Mucosa of descending colon (tissue), 3 donors: ENCODE measurements around the gene FARP1. TPM values are rescaled to one million over a fixed set of nuclear protein-coding genes. Genes with fewer than 3 reads are reported as not detected.

Source experiments
- ATAC-seq: fragments of 200-7000 bp; cut with Tn5 transposase; one replicate; pipeline ENCODE4 v1.9.1; 2020; ENCODE audit warnings: mild to moderate bottlenecking, moderate library complexity
- DNase-seq, 3 donors: peaks; one replicate each; pipeline ENCODE4 v3.0.0-alpha.2; 2020
- H3K36me3 ChIP-seq: fragments of 200-600 bp; one replicate; pipeline ENCODE4 v1.8.0; 2021; ENCODE audit warnings: low read depth, mild to moderate bottlenecking
- H3K4me1 ChIP-seq: fragments of 200-600 bp; one replicate; pipeline ENCODE4 v1.8.0; 2021; ENCODE audit warnings: low read depth, mild to moderate bottlenecking
- H3K4me3 ChIP-seq: fragments of 200-600 bp; one replicate; pipeline ENCODE4 v1.8.0; 2021; ENCODE audit warnings: mild to moderate bottlenecking
- H3K9me3 ChIP-seq: fragments of 200-600 bp; one replicate; pipeline ENCODE4 v1.8.0; 2021; ENCODE audit warnings: mild to moderate bottlenecking
- intact Hi-C, 2 donors: fragments of 100-400 bp; cut with DNase I in 1 of 2; cut with micrococcal nuclease in 1 of 2; formaldehyde crosslinking; loops; one replicate each; pipeline versions ENCODE4 v1.11.0 to v1.11.1; 2022; cut with DNase I, micrococcal nuclease
- total RNA-seq, 3 donors: library from RNA; stranded (reverse); fragmentation: NEBNext Ultra II Directional in 2 of 3; extraction: Animal tissue kit (Norgen Biotek cat#: 25700) in 2 of 3; gene quantifications; one replicate each; pipeline versions ENCODE4 v1.2.1 to v1.2.4, GENCODE V29; 2021 to 2023
- TF ChIP-seq, protein P1 (sequence below): fragments of 200-600 bp; IDR thresholded peaks from one replicate; pipeline ENCODE4 v1.8.0; 2022; ENCODE audit warnings: antibody characterized with exemption, mild to moderate bottlenecking
- donor health status: DM: no; HTN: no; CAD: no; lungs with moderate emphysema.
- donor health status: DM: no; HTN: no; CAD: no.
- donor health status: DM: no; HTN: yes; CAD: no.

FARP1 gene
- total RNA-seq, 3 donors from 2014 or later: 44.4 to 111 (median 53.6) TPM

DNA sequence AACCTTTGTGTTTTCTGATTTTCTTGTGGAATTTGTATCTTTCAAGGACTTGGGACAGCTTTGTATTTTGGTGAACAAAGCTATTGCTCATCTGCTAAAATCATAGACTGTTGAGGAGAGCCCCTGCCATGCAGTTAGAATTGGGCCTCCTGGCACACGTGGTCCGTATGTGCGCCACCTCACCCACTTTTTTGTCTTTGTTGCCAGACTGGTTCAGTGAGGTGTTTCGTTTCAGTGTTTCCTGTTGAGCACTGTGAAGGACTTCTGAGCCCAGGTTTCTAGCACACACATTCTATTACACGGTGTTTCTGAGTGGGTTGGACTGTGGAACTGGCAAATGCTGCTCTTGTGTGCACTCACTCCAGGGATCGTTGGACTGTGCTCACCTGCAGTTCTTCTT lies 71.8 kb downstream of the FARP1 start:
- TF ChIP-seq, protein P1, sequence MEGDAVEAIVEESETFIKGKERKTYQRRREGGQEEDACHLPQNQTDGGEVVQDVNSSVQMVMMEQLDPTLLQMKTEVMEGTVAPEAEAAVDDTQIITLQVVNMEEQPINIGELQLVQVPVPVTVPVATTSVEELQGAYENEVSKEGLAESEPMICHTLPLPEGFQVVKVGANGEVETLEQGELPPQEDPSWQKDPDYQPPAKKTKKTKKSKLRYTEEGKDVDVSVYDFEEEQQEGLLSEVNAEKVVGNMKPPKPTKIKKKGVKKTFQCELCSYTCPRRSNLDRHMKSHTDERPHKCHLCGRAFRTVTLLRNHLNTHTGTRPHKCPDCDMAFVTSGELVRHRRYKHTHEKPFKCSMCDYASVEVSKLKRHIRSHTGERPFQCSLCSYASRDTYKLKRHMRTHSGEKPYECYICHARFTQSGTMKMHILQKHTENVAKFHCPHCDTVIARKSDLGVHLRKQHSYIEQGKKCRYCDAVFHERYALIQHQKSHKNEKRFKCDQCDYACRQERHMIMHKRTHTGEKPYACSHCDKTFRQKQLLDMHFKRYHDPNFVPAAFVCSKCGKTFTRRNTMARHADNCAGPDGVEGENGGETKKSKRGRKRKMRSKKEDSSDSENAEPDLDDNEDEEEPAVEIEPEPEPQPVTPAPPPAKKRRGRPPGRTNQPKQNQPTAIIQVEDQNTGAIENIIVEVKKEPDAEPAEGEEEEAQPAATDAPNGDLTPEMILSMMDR: no peak
- DNase-seq (peak in 1 of 3 donors; percentile 72), ATAC-seq (peak; percentile 90)
- Histone ChIP-seq H3K36me3 (no peaks in the 10 kb centered on the region), H3K4me3 (no peak overlapping the region), H3K9me3 (no peaks in the 10 kb centered on the region), H3K4me1 (peaks cover 12% of the 10 kb centered on the region)
- intact Hi-C loops: no loop called here

DNA sequence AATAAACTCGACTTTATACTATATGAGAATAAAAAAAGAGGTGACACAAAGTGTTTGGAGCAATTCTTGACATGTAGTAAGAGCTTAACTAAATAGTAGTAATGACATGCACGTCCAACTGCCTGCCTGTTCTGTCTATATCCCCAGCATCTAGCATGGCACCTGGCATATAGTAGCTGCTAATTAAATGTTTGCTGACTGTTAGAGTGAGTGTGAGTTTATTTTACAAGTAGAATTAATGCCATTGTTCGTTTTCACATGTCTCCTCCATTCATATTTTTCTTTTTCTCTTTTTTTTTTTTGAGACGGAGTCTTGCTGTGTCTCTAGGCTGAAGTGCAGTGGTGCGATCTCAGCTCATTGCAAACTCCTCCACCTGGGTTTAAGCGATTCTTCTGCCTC lies 72.6 kb downstream of the FARP1 start:
- TF ChIP-seq, protein P1: no peak
- Histone ChIP-seq H3K9me3 (no peaks in the 10 kb centered on the region), H3K4me3 (no peak overlapping the region), H3K4me1 (peaks cover 12% of the 10 kb centered on the region), H3K36me3 (no peaks in the 10 kb centered on the region)
- ATAC-seq: no peak
- DNase-seq: no peak
- intact Hi-C loops: no loop called here

DNA sequence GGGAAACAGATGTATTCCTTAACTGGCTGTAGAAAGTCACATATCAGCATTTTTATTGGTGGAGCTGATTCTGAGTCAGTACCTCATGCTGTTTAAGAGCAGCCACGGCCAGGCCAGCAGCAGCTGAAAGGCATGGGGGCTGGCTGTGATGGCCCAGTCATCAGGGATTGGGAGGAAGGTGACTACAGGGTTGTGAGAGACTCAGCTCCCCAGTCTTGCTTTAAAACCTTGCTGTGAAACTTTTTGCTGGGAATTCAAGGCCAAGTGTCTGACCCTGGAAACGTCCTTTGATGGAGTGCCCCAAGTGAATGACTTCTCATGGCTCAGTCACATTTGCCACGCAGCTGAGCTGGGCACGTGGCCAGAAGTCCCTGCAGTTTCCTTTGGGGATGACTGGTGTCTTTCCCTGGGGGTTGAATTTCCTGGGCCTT lies 73.3 kb downstream of the FARP1 start:
- ATAC-seq: no peak
- TF ChIP-seq, protein P1: no peak
- DNase-seq: peak in 1 of 3 donors; percentile 31
- Histone ChIP-seq H3K4me3 (no peak overlapping the region), H3K4me1 (peaks cover 12% of the 10 kb centered on the region), H3K9me3 (no peaks in the 10 kb centered on the region), H3K36me3 (no peaks in the 10 kb centered on the region)
- intact Hi-C loops: no loop called here

DNA sequence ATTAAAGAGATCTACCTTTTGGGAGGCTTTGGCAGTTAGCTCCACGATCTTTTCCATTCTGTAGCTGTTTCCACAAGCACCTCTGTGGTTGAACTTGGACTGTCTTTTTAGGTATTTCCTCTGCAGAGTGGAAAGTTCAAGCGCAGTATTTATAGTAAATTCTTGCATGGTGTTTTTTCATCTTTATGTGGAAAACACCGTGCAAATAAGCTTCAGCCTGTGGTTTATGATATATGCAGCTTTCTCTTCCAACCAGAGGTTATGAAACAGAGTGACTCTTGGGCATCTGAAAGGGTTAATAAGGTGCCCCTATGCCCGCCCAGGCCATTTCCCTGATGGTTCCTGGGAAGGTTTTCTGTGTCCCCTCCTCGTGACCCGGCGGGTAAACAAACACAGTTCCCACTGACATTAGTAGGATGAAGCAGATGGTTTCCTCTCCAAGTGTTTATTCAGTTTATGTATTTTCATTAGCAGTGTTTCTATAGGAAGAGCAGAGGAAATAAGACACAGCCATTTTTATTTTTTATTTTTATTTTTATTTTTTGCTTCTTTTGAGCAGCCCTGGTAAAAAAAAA lies 73.9 kb downstream of the FARP1 start:
- no peak for DNase-seq
- no peak overlapping the region for H3K4me3 ChIP-seq
- no peak for ATAC-seq
- H3K9me3 ChIP-seq: no peaks in the 10 kb centered on the region
- H3K4me1 ChIP-seq: peaks cover 12% of the 10 kb centered on the region
- H3K36me3 ChIP-seq: no peaks in the 10 kb centered on the region
- intact Hi-C loops: no loop called here
- TF ChIP-seq, protein P1: no peak

DNA sequence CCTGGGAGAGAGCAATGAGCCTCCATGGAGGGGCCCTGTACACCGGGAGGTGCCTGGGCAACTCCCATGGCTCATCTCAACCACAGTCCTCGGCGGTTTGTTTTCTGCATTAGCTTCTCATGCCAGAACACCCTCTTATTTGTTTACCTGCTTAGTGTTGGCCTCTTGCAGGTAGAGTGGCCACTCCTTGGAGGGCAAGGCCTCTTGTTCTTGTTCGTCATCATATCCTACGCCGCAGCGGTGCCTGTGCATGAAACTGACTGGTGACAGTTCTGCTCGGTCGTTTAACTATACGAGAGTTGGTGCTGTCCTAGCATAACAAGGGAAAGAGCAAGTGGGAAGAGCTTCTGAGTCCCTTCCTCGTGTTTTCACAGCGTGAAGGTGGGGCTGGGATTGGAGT lies 74.7 kb downstream of the FARP1 start:
- H3K4me3 ChIP-seq: no peak overlapping the region
- intact Hi-C loops: no loop called here
- peaks cover 12% of the 10 kb centered on the region for H3K4me1 ChIP-seq
- H3K36me3 ChIP-seq: no peaks in the 10 kb centered on the region
- DNase-seq (no peak), ATAC-seq (no peak)
- H3K9me3 ChIP-seq: no peaks in the 10 kb centered on the region
- TF ChIP-seq, protein P1: no peak

DNA sequence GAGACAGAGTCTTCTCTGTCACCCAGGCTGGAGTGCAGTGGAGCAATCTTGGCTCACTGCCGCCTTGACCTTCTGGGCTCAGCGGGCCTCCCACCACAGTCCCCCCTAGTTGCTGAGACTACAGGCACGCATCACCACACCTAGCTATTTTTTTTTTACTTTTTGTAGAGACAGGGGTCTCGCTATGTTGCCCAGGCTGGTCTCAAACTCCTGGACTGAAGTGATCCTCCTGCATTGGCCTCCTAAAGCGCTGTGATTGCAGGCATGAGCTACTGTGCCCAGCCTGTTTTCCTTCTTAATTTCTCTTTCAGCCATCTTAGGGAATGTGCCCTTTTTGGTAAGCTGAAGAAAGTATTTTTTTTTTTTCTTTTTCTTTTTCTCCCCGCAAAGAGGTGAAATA lies 76.8 kb downstream of the FARP1 start:
- no peak for DNase-seq
- ATAC-seq: no peak
- Histone ChIP-seq H3K4me1 (peaks cover 5% of the 10 kb centered on the region), H3K4me3 (no peak overlapping the region), H3K36me3 (no peaks in the 10 kb centered on the region), H3K9me3 (no peaks in the 10 kb centered on the region)
- TF ChIP-seq, protein P1: no peak
- intact Hi-C loops: no loop called here
